Sigmoid colon (tissue), 7 donors: ENCODE results near the gene SLAMF1. TPM values are rescaled to one million over a fixed set of nuclear protein-coding genes. Genes with fewer than 3 reads are reported as not detected.

Experiments
- DNase-seq: peaks from one replicate; pipeline ENCODE4 v3.0.0-alpha.2; 2019
- H3K27ac ChIP-seq, 4 donors: fragments of 200-600 bp; sonication (generic); one replicate each; pipeline ENCODE4 v1.5.1; 2016 to 2019; ENCODE audit warnings: mild to moderate bottlenecking in 1 of 4
- H3K27me3 ChIP-seq, 3 donors: fragments of 200-600 bp; sonication (generic); one replicate each; pipeline ENCODE4 v1.5.1; 2019; ENCODE audit warnings: mild to moderate bottlenecking in 1 of 3
- H3K36me3 ChIP-seq, 4 donors: fragments of 200-600 bp; sonication (generic); one replicate each; pipeline ENCODE4 v1.5.1; 2016 to 2019
- H3K4me1 ChIP-seq, 4 donors: fragments of 200-600 bp; sonication (generic); one replicate each; pipeline ENCODE4 v1.5.1; 2017 to 2019
- H3K4me3 ChIP-seq, 4 donors: fragments of 200-600 bp; sonication (generic); one replicate each; pipeline ENCODE4 v1.5.1; 2017 to 2019; ENCODE audit warnings: mild to moderate bottlenecking in 2 of 4, moderate library complexity in 1 of 4
- H3K9me3 ChIP-seq, 4 donors: fragments of 200-600 bp in 3 of 4; sonication (generic) in 3 of 4; one replicate each; pipeline versions ENCODE4 v1.5.1 to v1.6.1; 2013 to 2019
- CTCF ChIP-seq, 4 experiments: fragments of 450-650 bp in 3 of 4; fragments of 200-600 bp in 1 of 4; IDR thresholded peaks; one replicate each; pipeline ENCODE4 v1.5.1; 2016 to 2019; ENCODE audit warnings: antibody characterized with exemption in 4 of 4, mild to moderate bottlenecking in 3 of 4, moderate library complexity in 2 of 4
- EP300 ChIP-seq, 4 donors: sonication (generic); formaldehyde crosslinking; IDR thresholded peaks; one replicate each; pipeline ENCODE4 v1.6.1; 2017; ENCODE audit warnings: antibody characterized with exemption in 4 of 4
- POLR2A ChIP-seq, 2 donors: fragments of 450-650 bp; IDR thresholded peaks; one replicate each; pipeline ENCODE4 v1.6.1; 2016; ENCODE audit warnings: antibody characterized with exemption in 2 of 2, mild to moderate bottlenecking in 2 of 2, moderate library complexity in 2 of 2
- POLR2AphosphoS5 ChIP-seq, 4 donors: sonication (generic); formaldehyde crosslinking; IDR thresholded peaks; one replicate each; pipeline ENCODE4 v1.6.1; 2017; ENCODE audit warnings: antibody characterized with exemption in 4 of 4
- WGBS, 2 donors: extraction: QIAGEN DNeasy Blood & Tissue Kit; methylation state at CpG; one replicate each; pipeline ENCODE4 v1.1.7; 2013; 5-methylcytosine and 5-hydroxymethylcytosine counted together
- intact Hi-C: fragments of 100-400 bp; cut with DNase I; formaldehyde crosslinking; loops from one replicate; pipeline ENCODE4 v1.15.1; 2023
- polyA plus RNA-seq, 3 donors: library from polyadenylated mRNA; stranded (reverse); fragments of 200-250 nt; gene quantifications; one replicate each; pipeline ENCODE4 v1.2.3, GENCODE V29; 2013
- total RNA-seq, 4 donors: library from RNA; depleted of rRNA; stranded (reverse); fragments of >200 nt; gene quantifications; one replicate each; pipeline ENCODE4 v1.1.0, GENCODE V29; 2016
- donor health status: healthy with polysubstance abuse.
- donor health status: Bipolar disorder and iron deficiency.
- donor health status: healthy.

SLAMF1 gene
- total and polyA plus RNA-seq, 7 donors: under 0.01 to 6.1 (median 0.28) TPM; not detected in 2

GRCh38 chr1:160638540-160638857 is 8.3 kb downstream of the SLAMF1 start:
- no peak overlapping the region for H3K4me3 ChIP-seq
- intact Hi-C loops: no loop called here
- no peaks in the 10 kb centered on the region for H3K9me3 ChIP-seq
- TF ChIP-seq EP300 (IDR thresholded peaks at IDR 0.05) (no peak), CTCF (IDR thresholded peaks at IDR 0.05) (no peak), POLR2AphosphoS5 (IDR thresholded peaks at IDR 0.05) (no peak), POLR2A (IDR thresholded peaks at IDR 0.05) (no peak)
- 68 to 78% methylated on average over 3 of the region's 3 CpGs for WGBS, 2 donors
- H3K27me3 ChIP-seq: no peaks in the 10 kb centered on the region
- no peak for DNase-seq
- H3K36me3 ChIP-seq: no peaks in the 10 kb centered on the region
- no peak overlapping the region for H3K27ac ChIP-seq
- no peaks in the 10 kb centered on the region for H3K4me1 ChIP-seq

GRCh38 chr1:160637821-160638539 is 8.9 kb downstream of the SLAMF1 start:
- DNase-seq: no peak
- Histone ChIP-seq H3K27ac (no peak overlapping the region), H3K36me3 (no peaks in the 10 kb centered on the region), H3K4me1 (no peaks in the 10 kb centered on the region), H3K9me3 (no peaks in the 10 kb centered on the region), H3K27me3 (no peaks in the 10 kb centered on the region), H3K4me3 (no peak overlapping the region)
- intact Hi-C loops: no loop called here
- TF ChIP-seq EP300 (IDR thresholded peaks at IDR 0.05): no peak
- WGBS, 2 donors: 43 to 82% methylated on average over 5 of the region's 5 CpGs

- H3K27ac ChIP-seq: no peak overlapping the region
- intact Hi-C loops: no loop called here
- DNase-seq: no peak
- no peaks in the 10 kb centered on the region for H3K9me3 ChIP-seq
- no peaks in the 10 kb centered on the region for H3K36me3 ChIP-seq
- WGBS, 2 donors: 95 to 96% methylated on average over 8 of the region's 8 CpGs
- H3K4me1 ChIP-seq: no peaks in the 10 kb centered on the region
- TF ChIP-seq POLR2AphosphoS5 (IDR thresholded peaks at IDR 0.05) (no peak), EP300 (IDR thresholded peaks at IDR 0.05) (no peak), CTCF (IDR thresholded peaks at IDR 0.05) (no peak), POLR2A (IDR thresholded peaks at IDR 0.05) (no peak)
- H3K27me3 ChIP-seq: no peaks in the 10 kb centered on the region
- H3K4me3 ChIP-seq: no peak overlapping the region
These were observed 9.8 kb downstream of the SLAMF1 start for GRCh38 chr1:160637065-160637464.

- intact Hi-C loops: no loop called here
- no peak overlapping the region for H3K4me3 ChIP-seq
- H3K36me3 ChIP-seq: no peaks in the 10 kb centered on the region
- H3K9me3 ChIP-seq: no peaks in the 10 kb centered on the region
- TF ChIP-seq EP300 (IDR thresholded peaks at IDR 0.05) (no peak), POLR2A (IDR thresholded peaks at IDR 0.05) (no peak)
- no peaks in the 10 kb centered on the region for H3K4me1 ChIP-seq
- 85 to 91% methylated on average over 3 of the region's 3 CpGs for WGBS, 2 donors
- H3K27ac ChIP-seq: no peak overlapping the region
- H3K27me3 ChIP-seq: no peaks in the 10 kb centered on the region
- DNase-seq: no peak
These were observed 10.3 kb downstream of the SLAMF1 start for GRCh38 chr1:160636547-160636946.

GRCh38 chr1:160636076-160636475 is 10.8 kb downstream of the SLAMF1 start:
- Histone ChIP-seq H3K4me1 (no peaks in the 10 kb centered on the region), H3K27me3 (no peaks in the 10 kb centered on the region), H3K27ac (no peak overlapping the region), H3K9me3 (no peaks in the 10 kb centered on the region), H3K4me3 (no peak overlapping the region), H3K36me3 (no peaks in the 10 kb centered on the region)
- no peak for DNase-seq
- TF ChIP-seq EP300 (IDR thresholded peaks at IDR 0.05) (no peak), CTCF (IDR thresholded peaks at IDR 0.05) (no peak), POLR2AphosphoS5 (IDR thresholded peaks at IDR 0.05) (no peak), POLR2A (IDR thresholded peaks at IDR 0.05) (no peak)
- intact Hi-C loops: no loop called here
- 88 to 94% methylated on average over 4 of the region's 4 CpGs for WGBS, 2 donors
